Activated naive CD8-positive, alpha-beta T cell treated with anti-CD3 and anti-CD28 coated beads, Interleukin-2, amount 10 ng/mL, durations not matched to agents 7 days and 5 days (primary cell): ENCODE measurements around the gene KRTAP5-3. TPM values are rescaled to one million over a fixed set of nuclear protein-coding genes. Genes with fewer than 3 reads are reported as not detected.
"Not testable (repeated sequence)": the region's sequence is repeated elsewhere in the genome, so short reads cannot be mapped to it uniquely, and the experiment has no call there.

ENCODE experiments used
- ATAC-seq: fragments of 150-1000 bp; cut with Tn5 transposase; one replicate; pipeline ENCODE4 v1.10.0; 2021; ENCODE audit warnings: low read depth, moderate library complexity
- POLR2A ChIA-PET: fragments of 350-600 bp; sonication (Branson Sonifier 250); formaldehyde crosslinking; loops from one replicate; lab custom pipeline; 2021; ENCODE audit warnings: antibody characterized with exemption; lab: Charles Lee
- DNase-seq: peaks from one replicate; pipeline ENCODE4 v3.0.0; 2021
- H3K27ac Mint-ChIP-seq: one replicate; pipeline ENCODE4 v1.8.0; 2022; ENCODE audit warnings: mild to moderate bottlenecking, mixed read lengths
- H3K27me3 Mint-ChIP-seq: one replicate; pipeline ENCODE4 v1.8.0; 2022; ENCODE audit warnings: mild to moderate bottlenecking, moderate library complexity, mixed read lengths
- H3K36me3 Mint-ChIP-seq: one replicate; pipeline ENCODE4 v1.8.0; 2021; ENCODE audit warnings: mild to moderate bottlenecking, mixed read lengths
- H3K4me1 Mint-ChIP-seq: one replicate; pipeline ENCODE4 v1.8.0; 2021; ENCODE audit warnings: mixed read lengths
- H3K4me3 Mint-ChIP-seq: one replicate; pipeline ENCODE4 v1.8.0; 2022; ENCODE audit warnings: mild to moderate bottlenecking, moderate library complexity, mixed read lengths
- H3K9me3 Mint-ChIP-seq: one replicate; pipeline ENCODE4 v1.8.0; 2021; ENCODE audit warnings: mixed read lengths
- total RNA-seq, 2 experiments: library from RNA; stranded (reverse); gene quantifications; one replicate each; pipeline ENCODE4 v1.2.3, GENCODE V29; 2021

Gene KRTAP5-3
- total RNA-seq, 2 experiments from 2014 or later: not detected

DNA sequence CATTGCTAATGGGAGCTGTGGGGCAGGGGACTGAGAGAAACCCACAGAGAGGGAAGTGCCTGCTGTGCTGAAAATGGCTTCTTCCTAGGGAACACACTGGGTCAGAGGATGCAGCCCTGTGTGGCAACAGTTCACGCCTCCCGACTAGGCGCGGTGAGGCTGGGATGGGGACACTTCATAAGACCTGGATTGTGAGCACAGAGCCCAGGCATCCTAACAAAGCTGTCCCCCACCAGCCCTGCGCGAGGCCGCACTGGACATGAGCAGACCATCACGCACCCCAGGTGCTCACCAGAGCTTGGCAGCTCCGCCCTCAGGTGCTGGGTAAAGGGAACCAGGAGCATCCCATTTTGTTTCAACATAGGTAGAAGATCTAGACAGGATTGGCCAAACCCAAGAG lies 15.5 kb upstream of the KRTAP5-3 start:
- Mint-ChIP-seq H3K27me3 (peaks cover 17% of the 10 kb centered on the region), H3K36me3 (no peaks in the 10 kb centered on the region)

DNA sequence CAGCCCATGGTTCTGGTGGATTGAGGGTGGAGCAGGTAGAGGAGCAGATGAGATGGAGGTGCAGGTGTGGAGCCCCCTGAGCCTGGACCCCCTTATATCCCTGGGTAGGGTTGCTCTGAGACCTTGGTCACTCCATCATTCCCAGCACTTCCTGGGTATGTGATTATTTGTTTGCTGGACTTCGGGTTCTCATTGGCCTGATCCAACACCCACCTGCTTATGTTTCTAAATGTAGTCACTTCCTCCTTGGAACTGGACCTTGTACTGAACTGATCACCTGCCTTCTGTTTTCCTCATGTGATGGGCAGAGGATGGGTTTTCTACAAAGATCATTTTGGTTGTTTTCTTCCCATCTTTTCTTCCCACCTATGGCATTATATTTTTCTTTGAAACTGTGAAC lies 13.8 kb upstream of the KRTAP5-3 start, which contains the start of gene KRTAP5-4:
Gene KRTAP5-4, minus strand, starts transcription at position 53 of the 400 bp plus-strand sequence. Its CDS starts 45 bp downstream, at position 8.
- ATAC-seq (no peak), DNase-seq (no peak)
- POLR2A ChIA-PET: no interaction called here
- Mint-ChIP-seq H3K27ac (no peak within 1 kb of the TSS), H3K9me3 (no peaks in the 10 kb centered on the region), H3K4me1 (peaks cover 2% of the 10 kb centered on the region), H3K27me3 (peaks cover 14% of the 10 kb centered on the region), H3K4me3 (no peak within 1 kb of the TSS), H3K36me3 (no peaks in the 10 kb centered on the region)

More for the DNA sequence above, 15.5 kb upstream of the KRTAP5-3 start:
- H3K9me3 Mint-ChIP-seq: no peaks in the 10 kb centered on the region
- POLR2A ChIA-PET: no interaction called here
- no peak overlapping the region for H3K27ac Mint-ChIP-seq
- H3K4me1 Mint-ChIP-seq: peaks cover 2% of the 10 kb centered on the region
- H3K4me3 Mint-ChIP-seq: no peak overlapping the region
- ATAC-seq (no peak), DNase-seq (no peak)

DNA sequence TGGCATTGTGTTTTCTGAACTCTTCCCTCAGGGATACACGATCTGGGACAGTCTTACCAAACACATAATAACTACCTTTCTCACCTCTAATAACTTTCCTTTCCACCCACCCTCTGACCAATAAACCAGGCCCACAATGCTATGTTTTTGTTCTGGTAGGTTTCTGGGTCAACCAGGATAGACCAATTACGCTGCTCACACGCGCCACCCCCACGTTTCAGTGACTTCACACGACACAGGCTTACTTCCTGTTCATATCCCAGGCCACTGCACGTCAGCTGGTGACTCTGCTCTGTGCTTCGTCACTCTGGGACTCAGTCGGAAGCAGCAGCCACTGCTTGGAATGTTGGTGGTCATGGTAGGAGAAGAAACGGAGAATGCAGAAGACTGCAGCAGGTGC lies 11.2 kb upstream of the KRTAP5-3 start:
- Mint-ChIP-seq H3K27me3 (peaks cover 3% of the 10 kb centered on the region), H3K4me1 (peaks cover 2% of the 10 kb centered on the region), H3K9me3 (no peaks in the 10 kb centered on the region), H3K4me3 (no peak overlapping the region), H3K27ac (no peak overlapping the region), H3K36me3 (no peaks in the 10 kb centered on the region)
- DNase-seq (no peak), ATAC-seq (no peak)
- POLR2A ChIA-PET: no interaction called here

DNA sequence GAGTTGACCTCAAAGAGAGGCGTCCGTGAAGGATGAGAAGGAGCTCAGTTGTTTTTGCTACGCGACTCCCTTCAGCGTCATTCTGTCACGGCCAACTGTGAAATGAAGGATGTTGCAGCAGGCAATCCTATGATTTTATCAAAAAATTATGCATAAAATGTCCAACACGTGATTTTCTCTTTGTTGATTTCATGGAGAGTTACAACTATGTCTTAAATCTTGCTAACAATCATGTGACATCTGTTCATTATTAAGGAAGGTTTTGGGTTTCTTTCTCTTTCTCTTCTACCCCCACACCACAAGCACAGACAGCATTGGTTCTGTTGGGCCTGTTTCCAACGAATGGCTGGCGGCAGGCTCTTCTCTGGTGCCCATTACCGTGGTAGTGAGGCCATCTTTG lies 10.0 kb upstream of the KRTAP5-3 start:
- no peak overlapping the region for H3K27ac Mint-ChIP-seq
- H3K4me3 Mint-ChIP-seq: no peak overlapping the region
- DNase-seq (no peak), ATAC-seq (no peak)
- H3K9me3 Mint-ChIP-seq: no peaks in the 10 kb centered on the region
- peaks cover 2% of the 10 kb centered on the region for H3K4me1 Mint-ChIP-seq
- POLR2A ChIA-PET: no interaction called here
- H3K27me3 Mint-ChIP-seq: peaks cover 3% of the 10 kb centered on the region
- no peaks in the 10 kb centered on the region for H3K36me3 Mint-ChIP-seq

DNA sequence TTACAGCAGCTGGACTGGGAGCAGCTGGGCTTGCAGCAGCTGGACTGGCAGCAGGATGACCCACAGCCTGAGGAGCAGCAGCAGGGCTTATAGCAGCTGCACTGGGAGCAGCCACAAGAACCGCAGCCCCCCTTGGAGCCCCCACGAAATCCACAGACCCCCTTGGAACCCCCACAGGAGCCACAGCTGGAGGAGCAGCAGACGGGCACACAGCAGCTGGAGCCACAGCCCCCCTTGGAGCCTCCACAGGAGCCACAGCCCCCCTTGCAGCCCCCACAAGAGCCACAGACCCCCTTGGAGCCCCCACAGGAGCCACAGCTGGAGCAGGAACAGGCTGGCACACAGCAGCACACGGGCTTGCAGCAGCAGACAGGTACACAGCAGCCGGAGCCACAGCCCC lies 362 bp downstream of the KRTAP5-3 start:
- H3K4me3 Mint-ChIP-seq, ATAC-seq, H3K27ac Mint-ChIP-seq, DNase-seq, POLR2A ChIA-PET, H3K4me1 Mint-ChIP-seq, H3K36me3 Mint-ChIP-seq, H3K9me3 Mint-ChIP-seq: not testable (repeated sequence)
- peaks cover 16% of the 10 kb centered on the region for H3K27me3 Mint-ChIP-seq

DNA sequence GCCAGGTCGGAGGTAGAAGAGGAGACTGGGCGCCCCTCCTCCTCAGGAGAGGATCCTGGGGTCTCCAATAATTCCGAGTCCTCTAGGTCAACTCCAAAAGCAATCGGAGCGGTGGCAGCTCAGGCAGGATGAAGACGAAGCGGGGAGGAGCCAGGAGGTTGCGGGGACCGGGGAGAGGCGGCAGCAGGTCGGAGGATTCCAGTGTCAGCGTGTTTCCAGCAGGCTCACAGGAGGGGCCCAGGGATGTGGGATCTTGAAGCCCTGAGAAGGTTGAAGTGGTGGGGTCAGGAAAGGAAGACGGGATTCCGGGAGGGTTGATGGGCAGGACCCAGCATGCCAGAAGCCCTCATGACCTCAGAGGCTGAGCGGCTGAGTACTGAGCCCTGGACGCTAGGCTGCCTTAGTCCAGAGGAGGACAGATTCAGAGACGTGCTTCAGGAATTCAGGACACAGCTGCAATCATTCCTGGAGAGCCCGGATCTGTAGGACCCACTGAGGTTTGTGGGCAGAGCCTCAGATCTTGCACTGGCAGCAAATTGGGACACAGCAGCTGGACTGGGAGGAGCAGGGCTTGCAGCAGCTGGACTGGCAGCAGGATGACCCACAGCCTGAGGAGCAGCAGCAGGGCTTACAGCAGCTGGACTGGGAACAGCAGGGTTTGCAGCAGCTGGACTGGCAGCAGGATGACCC lies 962 bp downstream of the KRTAP5-3 start:
- peaks cover 18% of the 10 kb centered on the region for H3K27me3 Mint-ChIP-seq
- H3K36me3 Mint-ChIP-seq, H3K4me3 Mint-ChIP-seq, H3K4me1 Mint-ChIP-seq, H3K9me3 Mint-ChIP-seq, H3K27ac Mint-ChIP-seq, DNase-seq, POLR2A ChIA-PET, ATAC-seq: not testable (repeated sequence)

DNA sequence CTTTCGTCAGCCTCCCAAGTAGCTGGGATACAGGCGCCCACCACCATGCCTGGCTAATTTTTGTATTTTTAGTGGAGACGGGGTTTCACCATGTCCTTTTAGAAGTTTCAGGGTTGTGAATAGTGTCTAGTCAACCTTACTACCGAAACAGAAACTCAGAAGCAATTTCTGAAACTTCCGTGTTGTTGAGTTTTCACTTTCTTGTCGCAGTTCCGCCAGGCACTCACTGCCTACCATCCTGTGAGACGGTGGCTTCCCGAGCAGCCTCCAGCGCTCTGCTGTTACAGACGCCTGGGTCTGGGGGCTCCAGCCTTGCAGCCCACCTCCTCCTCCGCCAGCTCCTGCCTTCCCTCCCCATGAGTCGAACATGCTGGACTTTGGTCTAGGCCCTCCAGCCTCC lies 2.3 kb downstream of the KRTAP5-3 start:
- DNase-seq, POLR2A ChIA-PET, H3K4me3 Mint-ChIP-seq, H3K36me3 Mint-ChIP-seq, H3K4me1 Mint-ChIP-seq, ATAC-seq, H3K9me3 Mint-ChIP-seq, H3K27ac Mint-ChIP-seq: not testable (repeated sequence)
- H3K27me3 Mint-ChIP-seq: peaks cover 29% of the 10 kb centered on the region

DNA sequence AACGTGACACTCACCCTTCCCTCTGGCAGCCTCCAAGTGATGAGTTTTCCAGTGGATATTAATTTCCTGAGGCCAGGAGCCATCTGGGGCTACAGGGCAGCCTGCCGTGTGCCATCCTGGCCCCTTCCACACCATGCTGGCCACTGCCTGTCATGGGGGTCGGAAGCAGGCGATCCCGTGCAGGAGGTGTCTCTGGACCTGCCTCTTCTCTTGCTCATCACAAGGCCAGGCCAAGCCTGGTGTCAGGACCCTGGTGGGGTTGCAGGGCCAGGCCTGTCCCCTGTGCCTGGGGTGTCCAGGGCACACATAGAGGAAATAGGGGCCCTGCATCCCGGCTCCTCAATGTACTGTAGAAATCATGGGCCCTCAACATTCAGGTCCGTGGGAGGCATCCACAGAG lies 3.6 kb downstream of the KRTAP5-3 start:
- no peak overlapping the region for H3K27ac Mint-ChIP-seq
- no peaks in the 10 kb centered on the region for H3K9me3 Mint-ChIP-seq
- H3K4me3 Mint-ChIP-seq: no peak overlapping the region
- peaks cover 34% of the 10 kb centered on the region for H3K27me3 Mint-ChIP-seq
- H3K36me3 Mint-ChIP-seq: no peaks in the 10 kb centered on the region
- ATAC-seq (no peak), DNase-seq (no peak)
- no peaks in the 10 kb centered on the region for H3K4me1 Mint-ChIP-seq
- POLR2A ChIA-PET: no interaction called here

DNA sequence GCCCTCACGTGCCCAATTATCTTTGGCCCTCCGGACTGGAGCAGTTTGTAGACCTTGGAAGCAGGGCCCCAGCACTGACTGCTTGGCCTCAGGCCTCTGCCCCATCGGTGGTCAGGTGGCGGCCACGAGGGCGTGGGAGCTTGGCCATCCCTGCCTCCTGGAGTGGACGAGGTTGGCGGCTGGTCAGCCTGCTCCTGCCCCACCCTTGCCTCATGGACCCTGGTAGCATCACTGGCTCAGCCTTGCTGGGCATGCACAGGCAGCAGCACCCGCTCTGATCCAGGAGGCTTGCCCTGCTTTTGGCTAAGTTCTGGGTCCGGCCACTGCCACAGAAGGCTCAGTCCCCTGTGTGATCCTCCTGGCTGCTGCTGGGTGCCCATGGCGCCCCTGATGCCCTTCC lies 4.1 kb downstream of the KRTAP5-3 start:
- ATAC-seq (no peak), DNase-seq (no peak)
- Mint-ChIP-seq H3K9me3 (no peaks in the 10 kb centered on the region), H3K4me1 (no peaks in the 10 kb centered on the region), H3K4me3 (no peak overlapping the region), H3K27me3 (peaks cover 38% of the 10 kb centered on the region), H3K27ac (no peak overlapping the region), H3K36me3 (no peaks in the 10 kb centered on the region)
- POLR2A ChIA-PET: no interaction called here

DNA sequence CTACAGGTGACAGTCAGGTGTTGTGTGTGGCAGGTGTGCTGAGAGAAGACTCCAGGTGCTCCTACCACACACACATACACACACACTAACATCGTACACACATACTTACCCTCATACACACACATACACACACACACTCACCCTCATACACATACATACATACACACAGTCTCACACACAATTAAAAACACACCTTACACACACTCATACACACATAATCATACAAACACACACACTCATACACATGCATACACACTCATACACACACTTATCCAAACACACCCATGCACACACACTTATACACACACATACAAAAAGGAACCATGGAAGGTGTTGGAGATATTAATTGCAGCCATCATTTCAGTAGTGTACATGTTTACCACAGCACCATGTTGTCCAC lies 4.6 kb downstream of the KRTAP5-3 start:
- Mint-ChIP-seq H3K9me3 (no peaks in the 10 kb centered on the region), H3K27ac (no peak overlapping the region), H3K36me3 (no peaks in the 10 kb centered on the region), H3K4me3 (no peak overlapping the region), H3K4me1 (no peaks in the 10 kb centered on the region), H3K27me3 (peaks cover 40% of the 10 kb centered on the region)
- DNase-seq (no peak), ATAC-seq (no peak)
- POLR2A ChIA-PET: no interaction called here

DNA sequence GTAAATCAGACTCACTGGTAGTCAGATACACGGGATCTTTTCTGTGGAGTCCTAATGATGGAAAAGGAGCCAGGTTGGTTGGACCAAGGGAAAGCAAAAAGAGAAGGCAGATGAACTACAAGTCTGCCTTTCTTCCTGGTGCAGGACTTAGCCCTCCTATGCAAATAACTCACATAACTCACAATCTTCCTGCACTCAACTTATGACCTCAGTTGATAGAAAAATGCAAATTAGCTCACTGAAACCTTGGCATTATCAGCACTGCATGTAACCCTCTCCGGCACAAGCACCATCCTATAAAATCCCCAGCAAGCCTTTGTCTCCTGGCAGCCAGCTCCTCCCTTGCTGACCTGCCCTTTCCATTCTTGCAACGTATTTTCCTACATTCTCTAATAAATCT lies 6.6 kb downstream of the KRTAP5-3 start:
- ATAC-seq, DNase-seq, H3K27ac Mint-ChIP-seq, H3K36me3 Mint-ChIP-seq, POLR2A ChIA-PET, H3K4me1 Mint-ChIP-seq, H3K4me3 Mint-ChIP-seq, H3K9me3 Mint-ChIP-seq: not testable (repeated sequence)
- peaks cover 46% of the 10 kb centered on the region for H3K27me3 Mint-ChIP-seq

DNA sequence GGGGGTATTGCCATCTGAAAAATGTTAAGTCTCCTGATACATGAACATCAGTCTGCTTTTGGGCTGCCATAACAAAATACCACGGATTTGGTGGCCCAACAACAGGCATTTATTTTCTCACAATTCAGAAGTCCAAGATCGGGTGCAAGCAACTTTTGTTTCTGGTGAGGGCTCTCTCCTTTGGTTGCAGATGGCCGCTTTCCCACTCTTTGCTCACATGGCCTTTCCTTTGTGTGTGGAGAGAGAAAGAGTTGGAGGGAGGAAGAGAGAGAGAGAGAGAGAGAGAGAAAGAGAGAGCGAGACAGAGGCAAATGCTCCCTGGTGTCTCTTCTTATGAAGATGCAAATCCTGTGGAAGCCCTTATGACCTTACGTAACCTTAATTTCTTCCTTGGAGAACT lies 7.6 kb downstream of the KRTAP5-3 start:
- Mint-ChIP-seq H3K4me3 (no peak overlapping the region), H3K27ac (no peak overlapping the region)
- no peak for DNase-seq

DNA sequence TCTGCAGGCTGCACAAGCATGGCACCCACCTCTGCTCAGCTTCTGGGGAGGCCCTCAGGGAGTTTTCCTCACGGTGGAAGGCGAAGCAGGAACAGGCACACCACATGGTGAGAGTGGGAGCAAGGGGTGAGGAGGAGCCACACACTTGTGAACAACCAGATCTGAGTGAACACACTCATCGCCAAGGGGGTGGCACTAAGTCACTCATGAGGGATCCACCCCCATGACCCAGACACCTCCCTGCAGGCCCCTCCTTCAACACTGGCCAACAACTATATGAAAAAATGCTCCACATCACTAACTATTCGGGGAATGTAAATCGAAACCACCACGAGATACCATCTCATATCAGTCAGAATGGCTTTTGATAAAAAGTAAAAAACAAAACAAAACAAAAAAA lies 9.4 kb downstream of the KRTAP5-3 start:
- no peaks in the 10 kb centered on the region for H3K9me3 Mint-ChIP-seq
- ATAC-seq: no peak
- no peak for DNase-seq
- no peaks in the 10 kb centered on the region for H3K36me3 Mint-ChIP-seq
- H3K27ac Mint-ChIP-seq: no peak overlapping the region
- peaks cover 1% of the 10 kb centered on the region for H3K4me1 Mint-ChIP-seq
- H3K4me3 Mint-ChIP-seq: no peak overlapping the region
- POLR2A ChIA-PET: no interaction called here
- peaks cover 61% of the 10 kb centered on the region for H3K27me3 Mint-ChIP-seq

More for the DNA sequence above, 7.6 kb downstream of the KRTAP5-3 start:
- no peaks in the 10 kb centered on the region for H3K36me3 Mint-ChIP-seq
- no peaks in the 10 kb centered on the region for H3K4me1 Mint-ChIP-seq
- POLR2A ChIA-PET: no interaction called here
- H3K27me3 Mint-ChIP-seq: peaks cover 54% of the 10 kb centered on the region
- no peaks in the 10 kb centered on the region for H3K9me3 Mint-ChIP-seq
- ATAC-seq: no peak

DNA sequence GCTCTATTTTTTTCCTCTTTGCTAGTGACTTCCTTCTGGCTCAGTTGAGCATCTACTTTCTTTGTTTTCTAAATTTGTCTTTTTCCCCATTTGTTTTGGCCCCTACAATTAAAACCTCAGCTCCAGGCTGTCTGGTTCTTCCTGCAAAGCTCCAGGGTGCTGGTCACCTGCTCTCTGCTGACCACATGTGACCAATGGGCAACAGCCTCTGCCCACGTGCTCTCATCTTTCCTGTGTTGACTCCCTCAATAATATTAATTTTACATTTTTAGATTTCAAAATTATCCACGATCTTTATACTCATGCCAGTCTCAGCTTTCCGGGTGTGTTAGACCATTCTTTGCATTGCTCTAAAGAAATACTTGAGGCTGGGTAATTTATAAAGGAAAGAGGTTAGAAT lies 9.9 kb downstream of the KRTAP5-3 start:
- H3K27me3 Mint-ChIP-seq: peaks cover 65% of the 10 kb centered on the region
- H3K4me3 Mint-ChIP-seq, H3K36me3 Mint-ChIP-seq, ATAC-seq, H3K4me1 Mint-ChIP-seq, H3K9me3 Mint-ChIP-seq, POLR2A ChIA-PET, DNase-seq, H3K27ac Mint-ChIP-seq: not testable (repeated sequence)
